CD4-positive, CD25-positive, alpha-beta regulatory T cell (primary cell): ENCODE results near the gene GARNL3. TPM values are rescaled to one million over a fixed set of nuclear protein-coding genes. Genes with fewer than 3 reads are reported as not detected.

Experiments
- ATAC-seq, 2 donors: fragments of 150-1000 bp; cut with Tn5 transposase; one replicate each; pipeline ENCODE4 v1.10.0; 2021; ENCODE audit warnings: low read depth in 2 of 2, moderate number of reproducible peaks in 2 of 2, moderate library complexity in 1 of 2
- DNase-seq, 3 donors: peaks; one replicate each; pipeline versions ENCODE4 v3.0.0 to v3.0.0-alpha.2; 2012 to 2022; ENCODE audit warnings: mixed read lengths in 1 of 3
- H3K27ac ChIP-seq: one replicate; pipeline ENCODE4 v1.7.0; 2013; ENCODE audit warnings: mild to moderate bottlenecking, low read length; ENCODE audit not compliant: insufficient read depth, poor library complexity, severe bottlenecking
- H3K27me3 ChIP-seq: one replicate; pipeline ENCODE4 v1.7.0; 2013; ENCODE audit warnings: low read length; ENCODE audit not compliant: control insufficient read depth, insufficient read depth
- H3K36me3 ChIP-seq: one replicate; pipeline ENCODE4 v1.7.0; 2013; ENCODE audit warnings: mild to moderate bottlenecking, low read length, moderate library complexity; ENCODE audit not compliant: control insufficient read depth, insufficient read depth
- H3K4me1 ChIP-seq: 2 replicates; pipeline ENCODE4 v1.7.0; 2013; ENCODE audit warnings: mild to moderate bottlenecking, low read length; ENCODE audit not compliant: insufficient read depth, control insufficient read depth, poor library complexity, severe bottlenecking
- H3K4me3 ChIP-seq: one replicate; pipeline ENCODE4 v1.7.0; 2013; ENCODE audit warnings: low read depth, mild to moderate bottlenecking, low read length, moderate library complexity
- H3K9me3 ChIP-seq, 2 experiments: 1 replicate in 1 of 2; 2 replicates in 1 of 2; pipeline ENCODE4 v1.7.0; 2013; ENCODE audit warnings: low read length in 2 of 2, mild to moderate bottlenecking in 1 of 2, moderate library complexity in 1 of 2; ENCODE audit not compliant: control insufficient read depth in 2 of 2
- H3K27ac Mint-ChIP-seq, 3 donors: one replicate each; pipeline ENCODE4 v1.8.0; 2020 to 2022; ENCODE audit warnings: mild to moderate bottlenecking in 3 of 3, mixed read lengths in 3 of 3, moderate library complexity in 2 of 3
- H3K27me3 Mint-ChIP-seq: one replicate; pipeline ENCODE4 v1.8.0; 2022; ENCODE audit warnings: mild to moderate bottlenecking, mixed read lengths
- H3K36me3 Mint-ChIP-seq: one replicate; pipeline ENCODE4 v1.8.0; 2020; ENCODE audit warnings: mixed read lengths
- H3K4me1 Mint-ChIP-seq, 4 donors: one replicate each; pipeline ENCODE4 v1.8.0; 2020 to 2022; ENCODE audit warnings: mixed read lengths in 4 of 4, mild to moderate bottlenecking in 1 of 4
- H3K4me3 Mint-ChIP-seq, 4 donors: one replicate each; pipeline ENCODE4 v1.8.0; 2020 to 2022; ENCODE audit warnings: mild to moderate bottlenecking in 4 of 4, mixed read lengths in 4 of 4, moderate library complexity in 3 of 4
- H3K9me3 Mint-ChIP-seq, 7 donors: one replicate each; pipeline ENCODE4 v1.8.0; 2020 to 2022; ENCODE audit warnings: mixed read lengths in 7 of 7, mild to moderate bottlenecking in 3 of 7, moderate library complexity in 2 of 7
- polyA plus RNA-seq, 4 donors: library from polyadenylated mRNA; unstranded; fragments of 300-500 nt; fragmentation: Illumina TruSeq; gene quantifications; one replicate each; pipeline ENCODE4 v1.2.3, GENCODE V29; 2021
- total RNA-seq: library from RNA; stranded (reverse); gene quantifications from one replicate; pipeline ENCODE4 v1.2.3, GENCODE V29; 2022

Gene GARNL3
- total and polyA plus RNA-seq, 5 donors from 2014 or later: 0.69 to 4.3 (median 0.99) TPM; not detected in 2

DNA sequence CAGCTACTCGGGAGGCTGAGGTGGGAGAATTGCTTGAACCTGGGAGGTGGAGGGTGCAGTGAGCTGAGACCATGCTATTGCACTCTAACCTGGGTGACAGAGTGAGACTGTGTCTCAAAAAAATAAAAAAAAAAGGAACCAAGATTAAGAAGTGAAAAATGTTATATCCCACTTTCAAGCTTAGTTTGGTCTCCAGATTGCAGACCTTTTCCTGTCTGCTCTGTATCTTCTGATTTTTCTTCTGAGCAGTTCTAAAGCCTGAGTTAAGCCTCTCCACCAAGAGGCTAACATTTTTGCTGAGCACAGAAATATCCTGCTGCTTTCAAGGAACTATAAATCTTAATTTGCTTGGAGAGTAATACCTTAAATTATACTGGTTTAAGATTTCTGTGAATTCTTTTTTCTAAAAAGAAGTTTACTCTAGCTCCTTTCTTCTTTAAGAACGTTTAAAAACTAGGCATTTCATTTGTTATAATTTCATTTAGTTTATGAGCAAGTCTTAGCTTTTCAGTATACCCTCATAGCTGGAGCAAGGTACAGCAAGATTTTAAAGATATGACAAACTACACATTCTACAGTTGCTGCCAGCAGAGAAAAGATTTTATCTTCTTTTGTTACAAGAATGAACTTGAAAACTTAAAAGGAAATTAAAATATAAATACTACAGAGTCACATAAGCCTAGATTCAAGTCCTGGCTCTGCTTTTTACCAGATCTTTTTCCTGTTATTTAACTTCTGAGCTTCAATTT, 55.0 kb downstream of the GARNL3 start:
- H3K27me3 Mint-ChIP-seq: no peaks in the 10 kb centered on the region
- no peak overlapping the region for H3K27ac ChIP-seq
- no peaks in the 10 kb centered on the region for H3K9me3 Mint-ChIP-seq
- H3K36me3 ChIP-seq: no peaks in the 10 kb centered on the region
- no peak overlapping the region for H3K4me3 Mint-ChIP-seq
- H3K36me3 Mint-ChIP-seq: peaks cover 3% of the 10 kb centered on the region
- no peaks in the 10 kb centered on the region for H3K4me1 ChIP-seq
- H3K4me3 ChIP-seq: no peak overlapping the region
- no peaks in the 10 kb centered on the region for H3K4me1 Mint-ChIP-seq
- no peak overlapping the region for H3K27ac Mint-ChIP-seq
- no peaks in the 10 kb centered on the region for H3K9me3 ChIP-seq
- ATAC-seq (no peak), DNase-seq (no peak)
- H3K27me3 ChIP-seq: no peaks in the 10 kb centered on the region

GRCh38 chr9:127320115-127320378, 55.5 kb downstream of the GARNL3 start:
- H3K4me1 Mint-ChIP-seq: no peaks in the 10 kb centered on the region
- Histone ChIP-seq H3K27me3 (no peaks in the 10 kb centered on the region), H3K4me3 (no peak overlapping the region), H3K9me3 (no peaks in the 10 kb centered on the region), H3K27ac (no peak overlapping the region), H3K4me1 (no peaks in the 10 kb centered on the region), H3K36me3 (no peaks in the 10 kb centered on the region)
- no peak for ATAC-seq
- H3K27me3 Mint-ChIP-seq: no peaks in the 10 kb centered on the region
- H3K9me3 Mint-ChIP-seq: no peaks in the 10 kb centered on the region
- H3K4me3 Mint-ChIP-seq: no peak overlapping the region
- H3K27ac Mint-ChIP-seq: no peak overlapping the region
- H3K36me3 Mint-ChIP-seq: no peaks in the 10 kb centered on the region
- DNase-seq: no peak

DNA sequence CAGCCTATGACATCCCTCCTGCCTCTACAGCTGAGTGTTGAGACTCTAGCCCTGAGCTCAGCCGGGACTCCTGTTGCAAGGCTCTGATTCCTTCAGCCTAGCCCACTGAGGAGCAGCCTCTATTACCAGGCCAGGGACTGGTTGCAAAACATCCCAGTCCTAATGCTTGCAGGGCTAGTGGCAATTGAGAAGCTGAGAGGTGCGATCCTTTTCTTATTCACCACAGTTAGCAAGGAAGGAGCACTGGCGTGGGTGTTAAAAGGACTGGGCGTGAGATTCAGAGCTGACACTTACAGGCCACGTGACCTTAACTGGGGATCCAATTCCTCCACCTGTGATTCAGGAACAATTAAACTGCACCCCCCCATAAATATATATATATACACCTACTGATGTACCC, 58.8 kb downstream of the GARNL3 start:
- H3K4me1 Mint-ChIP-seq: no peaks in the 10 kb centered on the region
- ATAC-seq (no peak), DNase-seq (no peak)
- no peaks in the 10 kb centered on the region for H3K36me3 ChIP-seq
- H3K9me3 ChIP-seq: no peaks in the 10 kb centered on the region
- H3K27me3 ChIP-seq: no peaks in the 10 kb centered on the region
- H3K27me3 Mint-ChIP-seq: peaks cover 4% of the 10 kb centered on the region
- H3K4me3 Mint-ChIP-seq: no peak overlapping the region
- no peak overlapping the region for H3K27ac ChIP-seq
- no peak overlapping the region for H3K4me3 ChIP-seq
- H3K36me3 Mint-ChIP-seq: peaks cover 3% of the 10 kb centered on the region
- H3K4me1 ChIP-seq: no peaks in the 10 kb centered on the region
- H3K27ac Mint-ChIP-seq: no peak overlapping the region
- no peaks in the 10 kb centered on the region for H3K9me3 Mint-ChIP-seq

DNA sequence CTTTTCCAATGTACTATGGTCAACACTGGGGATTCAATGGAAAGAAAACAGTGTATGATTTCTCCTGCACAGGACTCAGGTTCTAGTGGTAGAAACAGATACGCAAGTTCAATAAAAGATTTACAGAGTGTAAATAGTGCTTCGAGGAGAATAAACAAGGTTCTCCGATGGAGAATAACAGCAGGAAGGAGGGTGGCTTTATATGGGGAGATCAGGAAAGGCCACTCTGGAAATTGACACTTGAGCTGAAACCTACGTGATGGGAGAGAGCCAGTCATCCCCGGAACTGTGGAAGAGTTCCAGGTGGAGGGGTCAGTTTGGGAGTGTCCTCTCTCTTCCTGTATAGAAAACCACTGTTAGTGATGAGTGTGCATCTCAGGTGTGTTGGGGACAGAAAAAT, 65.9 kb downstream of the GARNL3 start:
- ATAC-seq (no peak), DNase-seq (no peak)
- Histone ChIP-seq H3K27ac (no peak overlapping the region), H3K4me3 (no peak overlapping the region), H3K4me1 (no peaks in the 10 kb centered on the region), H3K36me3 (no peaks in the 10 kb centered on the region), H3K27me3 (no peaks in the 10 kb centered on the region), H3K9me3 (no peaks in the 10 kb centered on the region)
- Mint-ChIP-seq H3K27ac (no peak overlapping the region), H3K27me3 (peaks cover 17% of the 10 kb centered on the region), H3K4me1 (no peaks in the 10 kb centered on the region), H3K36me3 (peaks cover 3% of the 10 kb centered on the region), H3K9me3 (no peaks in the 10 kb centered on the region), H3K4me3 (no peak overlapping the region)

DNA sequence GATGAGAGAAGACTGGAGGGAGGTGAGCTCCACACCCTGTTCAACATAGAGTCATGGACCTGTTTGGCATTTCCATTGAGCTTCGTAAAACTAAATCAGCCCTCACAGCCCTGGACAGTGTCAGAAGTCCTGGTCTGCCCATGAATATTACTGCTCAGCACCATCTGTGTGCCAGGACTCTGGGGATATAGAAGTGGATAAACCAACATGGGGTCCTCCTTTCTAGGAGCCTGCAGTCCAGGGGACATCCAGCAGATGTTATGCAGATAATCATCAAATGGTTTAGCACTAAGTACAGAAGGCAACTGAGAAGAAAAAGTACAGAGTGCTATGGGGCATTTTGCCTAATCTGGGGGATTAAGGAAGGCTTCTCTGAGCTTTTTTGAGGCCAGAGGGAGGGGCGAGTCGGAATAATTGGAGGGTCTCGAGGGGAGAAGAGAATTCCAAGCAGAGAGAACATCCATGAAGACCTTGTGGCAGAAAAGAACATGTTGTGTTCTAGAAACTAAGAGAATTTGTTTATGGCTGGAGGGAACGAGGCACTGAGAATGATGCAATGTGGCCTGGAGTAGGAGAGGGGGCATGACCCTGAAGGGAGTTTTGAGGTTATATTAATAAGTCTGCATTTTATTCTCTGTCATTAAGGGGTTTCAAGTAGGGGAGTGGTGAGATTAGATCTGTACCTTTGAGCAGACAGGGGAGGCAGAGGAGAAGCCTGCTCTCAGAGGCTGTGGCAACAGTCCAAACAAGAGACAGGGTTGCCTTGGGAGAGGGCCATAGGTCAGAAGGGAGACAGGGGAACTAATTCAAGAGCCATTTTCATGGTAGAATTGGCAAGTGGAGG, 68.9 kb downstream of the GARNL3 start:
- Histone ChIP-seq H3K36me3 (no peaks in the 10 kb centered on the region), H3K4me3 (no peak overlapping the region), H3K4me1 (no peaks in the 10 kb centered on the region), H3K9me3 (no peaks in the 10 kb centered on the region), H3K27ac (no peak overlapping the region), H3K27me3 (no peaks in the 10 kb centered on the region)
- DNase-seq: no peak
- Mint-ChIP-seq H3K4me3 (no peak overlapping the region), H3K27me3 (peaks cover 13% of the 10 kb centered on the region), H3K9me3 (no peaks in the 10 kb centered on the region), H3K36me3 (no peaks in the 10 kb centered on the region), H3K27ac (no peak overlapping the region), H3K4me1 (no peaks in the 10 kb centered on the region)
- no peak for ATAC-seq

GRCh38 chr9:127334725-127335124, 70.2 kb downstream of the GARNL3 start:
- no peak overlapping the region for H3K27ac ChIP-seq
- H3K27me3 Mint-ChIP-seq: peaks cover 13% of the 10 kb centered on the region
- peaks cover 1% of the 10 kb centered on the region for H3K36me3 Mint-ChIP-seq
- no peaks in the 10 kb centered on the region for H3K27me3 ChIP-seq
- H3K4me3 Mint-ChIP-seq: no peak overlapping the region
- H3K4me1 Mint-ChIP-seq: no peaks in the 10 kb centered on the region
- H3K9me3 ChIP-seq: no peaks in the 10 kb centered on the region
- H3K27ac Mint-ChIP-seq: no peak overlapping the region
- no peaks in the 10 kb centered on the region for H3K36me3 ChIP-seq
- H3K4me3 ChIP-seq: no peak overlapping the region
- no peak for ATAC-seq
- no peaks in the 10 kb centered on the region for H3K9me3 Mint-ChIP-seq
- no peaks in the 10 kb centered on the region for H3K4me1 ChIP-seq
- no peak for DNase-seq

- DNase-seq: no peak
- H3K27me3 ChIP-seq: no peaks in the 10 kb centered on the region
Measured at GRCh38 chr9:127336086-127336485, 71.5 kb downstream of the GARNL3 start.

More at GRCh38 chr9:127336086-127336485, 71.5 kb downstream of the GARNL3 start:
- Mint-ChIP-seq H3K4me1 (no peaks in the 10 kb centered on the region), H3K27me3 (peaks cover 10% of the 10 kb centered on the region), H3K36me3 (peaks cover 9% of the 10 kb centered on the region), H3K27ac (no peak overlapping the region), H3K4me3 (no peak overlapping the region), H3K9me3 (peaks cover 0 to 2% (median 0%) of the 10 kb centered on the region in 7 donors)
- Histone ChIP-seq H3K9me3 (no peaks in the 10 kb centered on the region), H3K4me1 (no peaks in the 10 kb centered on the region), H3K27ac (no peak overlapping the region), H3K36me3 (no peaks in the 10 kb centered on the region), H3K4me3 (no peak overlapping the region)
- ATAC-seq: no peak
